T-helper 1 cell treated with Interleukin-12 subunit alpha and Interleukin-12 subunit beta and Interleukin-4 antibody, amounts not matched to agents 30 ng/mL and 1 ng/mL, for 36 hours (primary cell): ENCODE results near the gene TBC1D9B. TPM values are rescaled to one million over a fixed set of nuclear protein-coding genes. Genes with fewer than 3 reads are reported as not detected.
"Not testable (repeated sequence)": the region's sequence is repeated elsewhere in the genome, so short reads cannot be mapped to it uniquely, and the experiment has no call there.

Experiments
- intact Hi-C: fragments of 100-400 bp; cut with micrococcal nuclease; formaldehyde crosslinking; loops from one replicate; pipeline ENCODE4 v1.15.1; 2024
- total RNA-seq: library from RNA; stranded (reverse); gene quantifications from 2 replicates; pipeline ENCODE4 v1.2.3, GENCODE V29; 2022

TBC1D9B gene
- total RNA-seq, 1 donor from 2014 or later = 104 TPM

GRCh38 chr5:179886190-179886911 lies 21.3 kb downstream of the TBC1D9B start:
- intact Hi-C loops = no loop called here

GRCh38 chr5:179885491-179886090 lies 22.1 kb downstream of the TBC1D9B start:
- intact Hi-C loops = no loop called here

DNA sequence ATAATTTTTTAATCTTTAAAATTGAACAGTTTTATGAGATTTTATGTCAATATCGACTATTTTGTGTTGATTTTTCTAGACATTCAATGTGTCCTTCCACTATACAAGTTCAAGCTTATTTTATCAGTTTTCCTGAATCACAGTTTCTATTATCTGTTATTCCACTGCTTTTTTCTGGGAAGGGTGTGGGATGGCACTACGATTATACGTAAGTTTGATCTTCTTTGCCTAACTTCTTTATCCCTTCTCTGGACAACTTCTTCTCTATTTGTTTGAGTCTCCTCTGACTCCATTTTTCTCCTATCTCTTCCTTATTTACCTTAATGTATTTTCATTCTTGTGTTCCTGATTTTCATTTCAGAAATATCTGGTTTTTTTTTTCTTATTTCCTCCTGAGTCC lies 24.5 kb downstream of the TBC1D9B start:
- intact Hi-C loops = no loop called here

DNA sequence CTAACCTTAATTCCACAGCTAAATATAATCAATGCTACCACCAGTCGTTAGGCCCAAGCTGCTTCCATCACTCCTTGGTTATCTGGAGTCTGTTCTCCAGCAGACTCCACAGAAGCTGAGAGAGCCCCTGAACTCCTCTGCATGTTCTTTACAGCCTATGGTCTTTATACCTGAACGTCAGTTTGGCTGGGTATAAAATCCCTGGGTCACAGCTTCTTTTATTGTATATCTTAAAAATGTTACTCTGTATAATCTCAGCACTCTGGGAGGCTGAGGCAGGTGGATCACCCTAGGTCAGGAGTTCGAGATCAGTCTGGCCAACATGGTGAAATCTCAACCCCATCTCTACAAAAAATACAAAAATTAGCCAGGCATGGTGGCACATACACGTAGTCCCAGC lies 25.4 kb downstream of the TBC1D9B start:
- intact Hi-C loops = no loop called here

DNA sequence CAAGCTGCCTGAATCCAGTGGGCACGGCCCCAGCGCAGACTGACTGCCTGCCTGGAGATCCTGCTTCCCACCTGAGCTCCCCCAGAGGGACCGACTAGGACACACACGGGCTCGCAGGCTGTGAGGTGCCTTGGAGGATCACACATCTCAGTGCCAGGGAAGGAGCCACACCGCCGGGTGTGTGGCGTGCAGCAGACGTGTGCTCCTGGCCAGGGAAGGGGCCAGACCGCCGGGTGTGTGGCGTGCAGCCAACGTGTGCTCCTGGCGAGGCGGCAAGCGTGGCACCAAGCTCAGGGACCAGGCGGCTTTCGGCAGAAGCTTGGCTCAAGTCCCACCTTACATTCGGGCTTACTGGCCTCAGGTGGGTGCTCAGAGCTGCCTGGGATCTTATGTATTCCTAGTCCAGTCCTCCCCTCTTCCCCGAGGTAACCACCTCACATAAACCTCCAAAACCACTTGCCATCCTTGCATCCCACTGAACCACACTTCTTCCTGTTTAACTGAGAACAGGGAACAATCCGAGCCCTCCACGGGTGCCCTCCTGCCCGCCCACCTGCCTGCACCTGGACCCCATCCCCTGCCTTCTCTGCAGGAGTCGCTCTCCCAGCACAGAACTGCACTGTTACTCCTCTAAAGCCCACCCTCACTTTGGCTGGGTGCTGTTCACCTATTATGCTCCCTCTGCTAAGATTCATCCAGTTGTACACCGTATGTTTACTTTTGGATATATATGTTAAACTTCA lies 26.7 kb downstream of the TBC1D9B start:
- intact Hi-C loops = no loop called here

GRCh38 chr5:179880066-179880650 lies 27.5 kb downstream of the TBC1D9B start:
- intact Hi-C loops = no loop called here

- intact Hi-C loops = no loop called here
Measured at GRCh38 chr5:179879690-179880010, 28.0 kb downstream of the TBC1D9B start.

DNA sequence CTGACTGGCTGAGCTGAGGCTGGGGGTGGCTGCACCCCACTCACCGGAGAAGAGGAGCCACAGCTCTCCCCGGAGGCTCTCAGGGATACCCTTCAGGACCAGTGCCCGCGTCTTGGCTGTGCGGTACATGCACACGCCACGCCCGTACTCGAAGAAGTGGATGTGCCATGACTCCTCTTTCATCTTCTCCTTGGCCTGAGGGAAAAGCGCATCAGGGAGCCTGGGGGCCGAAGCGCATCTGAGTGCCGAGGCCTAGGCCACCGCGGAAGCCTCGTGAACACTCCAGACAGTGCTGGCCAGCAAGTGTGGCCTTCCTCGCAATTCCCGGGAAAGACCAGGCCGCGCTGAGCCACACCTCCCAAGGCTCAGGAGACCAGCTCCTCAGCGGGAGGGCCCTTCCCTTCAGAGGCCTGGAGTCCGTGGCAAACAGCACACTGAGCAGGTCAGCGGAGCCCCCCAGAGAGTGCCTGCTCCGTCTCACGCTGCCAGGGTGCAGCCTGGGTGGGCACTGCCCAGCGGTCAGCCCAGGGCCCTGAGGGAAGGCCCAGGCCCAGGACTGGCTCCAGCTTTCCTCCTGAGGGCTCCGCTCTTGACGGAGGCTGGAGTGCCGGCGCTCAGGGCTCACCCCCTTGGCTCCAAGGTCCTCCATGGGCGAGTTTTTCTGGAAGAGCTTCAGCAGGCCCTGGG lies 28.6 kb downstream of the TBC1D9B start:
- intact Hi-C loops = no loop called here

DNA sequence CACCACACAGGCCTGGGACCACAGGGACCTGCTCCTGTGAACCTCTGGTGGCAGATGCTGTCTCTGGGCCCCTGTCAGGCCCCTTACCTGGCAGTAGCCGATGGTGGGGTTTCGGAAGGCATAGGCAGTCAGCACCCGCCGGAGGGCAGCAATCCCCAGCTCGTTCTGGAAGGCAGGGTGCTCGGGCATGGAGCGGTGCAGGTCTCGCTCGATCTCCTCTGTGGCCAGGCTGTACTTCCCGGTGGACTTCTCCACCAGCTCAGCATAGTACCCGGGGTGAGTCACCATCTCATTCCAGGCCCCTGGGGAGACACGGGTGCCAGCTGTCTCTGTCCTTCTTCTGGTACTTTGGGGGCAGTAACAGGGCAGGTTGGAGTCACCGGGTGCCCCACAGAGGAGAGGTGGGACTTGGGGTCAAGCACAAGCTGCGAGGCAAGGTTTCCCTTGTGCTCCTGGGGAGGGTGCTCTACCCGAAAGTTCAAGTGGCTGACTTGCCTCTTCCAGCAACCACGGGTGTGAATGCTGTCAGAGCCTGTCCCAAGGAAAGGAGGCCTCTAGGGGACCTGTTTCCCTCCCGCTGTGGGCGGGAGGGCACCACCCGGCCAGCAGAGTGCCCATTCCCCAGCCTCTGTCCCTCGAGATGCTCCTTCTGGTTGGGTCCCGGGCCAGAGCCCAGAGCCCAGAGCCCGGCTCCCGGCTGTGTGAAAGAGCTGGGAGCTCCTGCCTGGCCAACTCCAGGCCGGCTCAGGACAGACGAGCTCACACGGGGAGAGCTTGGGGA lies 29.3 kb downstream of the TBC1D9B start:
- intact Hi-C loops = no loop called here

DNA sequence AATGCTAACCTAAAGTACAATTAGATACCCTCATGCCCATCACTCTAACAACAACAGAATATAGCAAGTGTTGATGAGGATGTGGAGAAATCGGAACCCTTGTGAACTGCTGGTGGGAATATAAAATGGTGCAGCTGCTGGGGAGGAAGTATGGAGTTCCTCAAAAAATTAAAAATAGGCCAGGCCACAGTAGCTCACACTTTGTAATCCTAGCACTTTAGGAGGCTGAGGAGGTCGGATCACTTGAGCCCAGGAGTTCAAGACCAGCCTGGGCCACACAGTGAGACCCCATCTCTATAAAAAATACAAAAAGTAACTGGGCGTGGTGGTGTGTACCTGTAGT lies 31.1 kb downstream of the TBC1D9B start:
- intact Hi-C loops = no loop called here

- intact Hi-C loops = no loop called here
Measured at GRCh38 chr5:179875741-179876609, 31.7 kb downstream of the TBC1D9B start.

GRCh38 chr5:179874536-179875292 lies 33.0 kb downstream of the TBC1D9B start:
- intact Hi-C loops = no loop called here

GRCh38 chr5:179874136-179874535 lies 33.6 kb downstream of the TBC1D9B start:
- intact Hi-C loops = no loop called here

DNA sequence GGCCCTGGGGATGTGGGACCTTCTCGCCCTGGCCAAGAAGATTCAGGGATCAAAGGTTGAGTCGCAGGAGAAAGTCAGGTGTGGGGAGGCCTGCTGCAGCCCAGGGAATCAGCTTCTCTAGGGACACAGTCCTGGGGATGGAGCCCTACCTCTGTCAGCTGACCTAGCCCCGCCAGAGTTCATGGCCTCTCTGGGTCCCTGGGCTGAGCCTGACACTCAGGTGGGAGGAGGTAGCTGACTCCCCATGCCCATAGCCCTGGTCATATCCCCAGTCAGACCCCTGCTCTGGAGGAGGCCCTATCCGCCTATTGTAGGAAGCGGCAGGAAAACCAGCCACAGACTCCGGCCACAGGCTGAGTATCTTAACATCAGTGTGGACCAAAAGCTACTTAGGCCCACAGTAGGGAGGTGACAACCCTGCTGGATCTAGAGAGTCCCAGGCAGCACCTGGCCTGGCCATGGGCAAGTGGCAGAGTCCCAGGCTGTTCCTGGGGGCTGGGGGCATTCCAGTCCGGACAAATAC lies 34.0 kb downstream of the TBC1D9B start:
- intact Hi-C loops = no loop called here

DNA sequence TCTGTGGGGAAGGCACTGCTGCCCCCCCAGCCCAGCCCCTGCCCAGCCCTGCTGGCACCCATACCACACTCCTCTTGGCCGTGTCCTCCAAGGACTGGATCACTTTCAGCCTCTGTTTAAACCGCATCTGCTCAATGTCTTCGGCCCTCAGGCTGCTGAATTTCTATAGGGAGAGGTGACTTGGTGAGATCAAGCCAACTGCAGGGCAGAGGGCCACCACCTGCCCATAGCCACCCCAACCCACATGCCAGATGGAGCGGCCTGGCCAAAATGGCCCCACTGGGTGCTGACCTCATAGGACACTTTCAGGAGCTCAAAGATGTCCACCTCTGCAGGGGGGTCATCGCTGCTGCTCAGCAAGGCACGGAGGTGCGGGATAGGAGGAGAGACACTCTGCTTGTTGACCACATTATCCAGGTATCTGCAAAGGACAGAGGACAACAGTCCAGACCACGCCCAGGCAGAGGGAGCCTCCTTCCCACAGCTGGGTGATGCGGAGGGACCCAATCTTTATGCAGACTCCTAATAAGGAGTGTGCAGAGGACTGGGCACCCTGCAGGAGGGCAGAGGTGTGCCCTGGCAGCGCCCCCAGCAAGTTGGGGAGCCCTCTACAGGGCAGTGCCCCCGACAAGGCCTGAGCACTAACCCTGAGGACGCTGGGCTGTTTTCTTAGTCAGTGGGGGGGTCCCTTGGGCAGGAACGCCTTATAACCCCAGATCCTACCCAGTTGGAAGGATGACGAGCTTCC lies 34.7 kb downstream of the TBC1D9B start:
- intact Hi-C loops = no loop called here

- intact Hi-C loops = no loop called here
Measured at GRCh38 chr5:179872055-179872827, 35.5 kb downstream of the TBC1D9B start.

GRCh38 chr5:179871533-179871932 lies 36.2 kb downstream of the TBC1D9B start:
- intact Hi-C loops = not testable (repeated sequence)

DNA sequence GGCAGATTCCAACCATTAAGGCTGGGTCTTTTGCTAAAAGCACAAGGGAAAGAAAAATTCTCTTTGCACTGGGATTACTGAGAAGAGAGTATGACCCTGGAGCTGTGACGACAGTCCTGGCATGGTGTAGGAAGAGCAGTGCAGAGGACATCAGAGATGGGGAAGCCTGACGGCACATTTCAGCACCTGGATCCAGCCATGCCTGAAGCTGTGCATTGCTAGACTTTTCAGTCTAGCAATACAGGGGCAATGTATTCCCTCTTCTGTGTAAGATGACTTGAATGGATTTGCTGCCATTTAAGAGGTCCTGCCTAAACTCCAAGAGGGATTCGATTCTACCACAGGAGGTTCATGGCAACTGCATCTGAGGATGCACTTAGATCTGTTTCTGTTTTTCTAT lies 36.7 kb downstream of the TBC1D9B start:
- intact Hi-C loops = no loop called here
